HFFc6 (cell line): ENCODE results near the gene RRM2. TPM values are rescaled to one million over a fixed set of nuclear protein-coding genes. Genes with fewer than 3 reads are reported as not detected.
"Not testable (repeated sequence)": the region's sequence is repeated elsewhere in the genome, so short reads cannot be mapped to it uniquely, and the experiment has no call there.

Experiments used
- DNase-seq: peaks from one replicate; pipeline ENCODE4 v3.0.0-alpha.2; 2018
- H3K27ac Mint-ChIP-seq: 2 replicates; pipeline ENCODE4 v1.8.0; 2020; ENCODE audit warnings: mild to moderate bottlenecking, mixed read lengths
- H3K27me3 Mint-ChIP-seq: 2 replicates; pipeline ENCODE4 v1.8.0; 2021; ENCODE audit warnings: mild to moderate bottlenecking, moderate library complexity, mixed read lengths; ENCODE audit not compliant: insufficient read depth
- H3K36me3 Mint-ChIP-seq: 2 replicates; pipeline ENCODE4 v1.8.0; 2021; ENCODE audit warnings: low read depth, mixed read lengths
- H3K4me1 Mint-ChIP-seq: 2 replicates; pipeline ENCODE4 v1.8.0; 2020; ENCODE audit warnings: low read depth, mixed read lengths
- H3K4me3 Mint-ChIP-seq: 2 replicates; pipeline ENCODE4 v1.8.0; 2020; ENCODE audit warnings: mild to moderate bottlenecking, moderate library complexity, mixed read lengths
- H3K9me3 Mint-ChIP-seq: 2 replicates; pipeline ENCODE4 v1.8.0; 2020; ENCODE audit warnings: mild to moderate bottlenecking, mixed read lengths
- total RNA-seq, 6 experiments: library from RNA; stranded (reverse); fragmentation: NEBNext Ultra II Directional; extraction: Animal tissue kit (Norgen Biotek cat#: 25700); gene quantifications; 2 replicates in 1 of 6; 3 replicates in 5 of 6; pipeline ENCODE4 v1.2.3, GENCODE V29; 2021
- TF ChIP-seq, protein P1 (sequence below): fragments of 200-600 bp; sonication (generic); IDR thresholded peaks from 2 replicates; pipeline ENCODE4 v1.5.0; 2021; ENCODE audit warnings: antibody characterized with exemption, mild to moderate bottlenecking

RRM2 gene
- total RNA-seq, 6 experiments from 2014 or later: 76.4 to 179 (median 158) TPM

- Mint-ChIP-seq H3K9me3 (no peaks in the 10 kb centered on the region), H3K4me1 (no peaks in the 10 kb centered on the region), H3K27me3 (no peaks in the 10 kb centered on the region; the same call in none of the 2 replicates), H3K36me3 (no peaks in the 10 kb centered on the region; the same call in 1 of the 2 replicates), H3K4me3 (no peak overlapping the region), H3K27ac (no peak overlapping the region)
- DNase-seq: no peak
- TF ChIP-seq, protein P1, sequence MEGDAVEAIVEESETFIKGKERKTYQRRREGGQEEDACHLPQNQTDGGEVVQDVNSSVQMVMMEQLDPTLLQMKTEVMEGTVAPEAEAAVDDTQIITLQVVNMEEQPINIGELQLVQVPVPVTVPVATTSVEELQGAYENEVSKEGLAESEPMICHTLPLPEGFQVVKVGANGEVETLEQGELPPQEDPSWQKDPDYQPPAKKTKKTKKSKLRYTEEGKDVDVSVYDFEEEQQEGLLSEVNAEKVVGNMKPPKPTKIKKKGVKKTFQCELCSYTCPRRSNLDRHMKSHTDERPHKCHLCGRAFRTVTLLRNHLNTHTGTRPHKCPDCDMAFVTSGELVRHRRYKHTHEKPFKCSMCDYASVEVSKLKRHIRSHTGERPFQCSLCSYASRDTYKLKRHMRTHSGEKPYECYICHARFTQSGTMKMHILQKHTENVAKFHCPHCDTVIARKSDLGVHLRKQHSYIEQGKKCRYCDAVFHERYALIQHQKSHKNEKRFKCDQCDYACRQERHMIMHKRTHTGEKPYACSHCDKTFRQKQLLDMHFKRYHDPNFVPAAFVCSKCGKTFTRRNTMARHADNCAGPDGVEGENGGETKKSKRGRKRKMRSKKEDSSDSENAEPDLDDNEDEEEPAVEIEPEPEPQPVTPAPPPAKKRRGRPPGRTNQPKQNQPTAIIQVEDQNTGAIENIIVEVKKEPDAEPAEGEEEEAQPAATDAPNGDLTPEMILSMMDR: no peak
These were observed 23.2 kb downstream of the RRM2 start for GRCh38 chr2:10145519-10146357.

DNA sequence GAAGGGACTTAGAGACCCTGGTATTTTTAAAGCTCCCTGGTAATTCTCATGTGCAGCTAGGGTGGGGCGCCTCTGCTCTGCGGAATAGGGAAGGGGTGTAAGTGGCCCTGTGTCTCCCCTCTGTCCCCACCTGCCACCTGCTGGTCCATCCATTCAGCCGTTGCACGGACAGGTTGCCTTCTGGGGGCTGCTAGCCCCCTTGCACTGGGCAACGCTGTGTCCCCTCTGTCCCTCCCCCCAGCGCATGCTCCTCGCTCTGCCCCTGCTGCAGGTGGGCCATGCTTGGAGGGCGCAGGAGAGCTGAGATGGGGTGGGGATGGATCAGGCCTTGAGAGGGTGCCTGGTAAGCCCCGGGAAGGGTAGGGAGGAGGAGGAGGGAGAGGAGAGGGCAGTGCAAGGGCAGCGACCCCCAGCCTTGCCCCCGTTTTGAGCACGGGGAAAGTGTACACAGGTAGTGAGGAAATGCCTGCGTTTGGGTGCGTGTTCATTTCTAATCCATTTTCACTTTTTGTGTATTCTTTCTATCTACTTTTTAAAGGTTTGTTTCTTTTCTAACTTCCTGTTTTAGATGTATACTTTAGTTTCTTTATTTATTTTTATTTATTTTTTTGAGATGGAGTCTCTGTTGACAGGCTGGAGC is 23.9 kb downstream of the RRM2 start:
- no peaks in the 10 kb centered on the region; the same call in 1 of the 2 replicates for H3K36me3 Mint-ChIP-seq
- TF ChIP-seq, protein P1: no peak
- no peaks in the 10 kb centered on the region for H3K4me1 Mint-ChIP-seq
- DNase-seq: no peak
- no peak overlapping the region for H3K4me3 Mint-ChIP-seq
- H3K9me3 Mint-ChIP-seq: no peaks in the 10 kb centered on the region
- H3K27ac Mint-ChIP-seq: no peak overlapping the region
- no peaks in the 10 kb centered on the region; the same call in 1 of the 2 replicates for H3K27me3 Mint-ChIP-seq

- not testable (repeated sequence) for H3K36me3 Mint-ChIP-seq, H3K9me3 Mint-ChIP-seq, H3K4me3 Mint-ChIP-seq, DNase-seq, H3K4me1 Mint-ChIP-seq, H3K27me3 Mint-ChIP-seq, H3K27ac Mint-ChIP-seq
These were observed 24.6 kb downstream of the RRM2 start for GRCh38 chr2:10147050-10147660.

DNA sequence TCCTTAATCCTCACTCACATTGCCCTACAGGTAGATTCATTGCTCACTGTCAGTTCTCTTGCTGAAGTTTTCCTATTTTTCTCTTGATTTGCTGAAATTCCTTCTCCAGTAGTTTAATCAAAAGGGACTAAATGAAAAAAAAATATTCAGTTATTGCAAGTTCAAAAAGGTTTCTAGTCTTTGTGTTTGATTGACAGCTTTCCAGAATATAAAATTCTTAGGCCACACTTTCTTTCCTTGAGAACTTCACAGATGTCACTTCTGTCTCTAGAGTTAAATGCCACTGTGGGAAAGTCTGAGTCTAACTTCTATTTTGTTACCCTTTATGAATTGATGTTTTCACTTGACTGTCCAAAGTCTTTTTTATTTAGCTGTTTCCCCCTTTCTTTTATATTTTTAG is 25.7 kb downstream of the RRM2 start:
- Mint-ChIP-seq H3K27ac (no peak overlapping the region), H3K27me3 (peaks cover 2% of the 10 kb centered on the region), H3K4me1 (no peaks in the 10 kb centered on the region), H3K9me3 (no peaks in the 10 kb centered on the region), H3K36me3 (no peaks in the 10 kb centered on the region; the same call in 1 of the 2 replicates), H3K4me3 (no peak overlapping the region)
- DNase-seq: no peak
- TF ChIP-seq, protein P1: no peak

DNA sequence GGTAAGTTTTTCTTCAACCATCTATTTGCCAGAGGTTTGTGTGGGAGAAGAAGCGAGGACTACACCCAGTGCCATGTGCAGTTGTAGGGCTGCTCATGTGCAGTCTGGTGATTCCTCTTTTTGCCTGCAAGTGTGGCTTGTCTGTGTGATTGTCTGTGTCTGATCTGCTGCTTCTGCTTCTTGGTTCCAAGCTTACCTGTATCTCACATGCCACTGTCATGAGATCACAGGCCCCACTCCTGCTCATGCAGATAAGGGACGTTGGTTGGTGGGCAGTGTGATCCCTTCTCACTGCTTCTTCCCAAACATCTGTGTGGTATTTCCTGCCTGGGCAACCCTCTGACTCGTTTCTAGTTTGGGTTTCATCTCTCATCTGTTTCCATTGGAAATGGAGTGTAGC is 27.1 kb downstream of the RRM2 start:
- H3K27me3 Mint-ChIP-seq: peaks cover 2% of the 10 kb centered on the region; the same call in 1 of the 2 replicates

More for the DNA sequence above, 27.1 kb downstream of the RRM2 start:
- Mint-ChIP-seq H3K9me3 (no peaks in the 10 kb centered on the region), H3K27ac (peak overlapping the region; percentile 25; the same call in 1 of the 2 replicates), H3K4me1 (no peaks in the 10 kb centered on the region), H3K36me3 (no peaks in the 10 kb centered on the region; the same call in 1 of the 2 replicates), H3K4me3 (no peak overlapping the region)
- DNase-seq: no peak
- TF ChIP-seq, protein P1: no peak
